Pons (tissue), 1 donor: ENCODE measurements around the gene SLC66A2.

ENCODE experiments used
- DNase-seq: peaks from one replicate; pipeline ENCODE4 v3.0.0-alpha.2; 2016; ENCODE audit warnings: low spot score

SLC66A2 gene

DNA sequence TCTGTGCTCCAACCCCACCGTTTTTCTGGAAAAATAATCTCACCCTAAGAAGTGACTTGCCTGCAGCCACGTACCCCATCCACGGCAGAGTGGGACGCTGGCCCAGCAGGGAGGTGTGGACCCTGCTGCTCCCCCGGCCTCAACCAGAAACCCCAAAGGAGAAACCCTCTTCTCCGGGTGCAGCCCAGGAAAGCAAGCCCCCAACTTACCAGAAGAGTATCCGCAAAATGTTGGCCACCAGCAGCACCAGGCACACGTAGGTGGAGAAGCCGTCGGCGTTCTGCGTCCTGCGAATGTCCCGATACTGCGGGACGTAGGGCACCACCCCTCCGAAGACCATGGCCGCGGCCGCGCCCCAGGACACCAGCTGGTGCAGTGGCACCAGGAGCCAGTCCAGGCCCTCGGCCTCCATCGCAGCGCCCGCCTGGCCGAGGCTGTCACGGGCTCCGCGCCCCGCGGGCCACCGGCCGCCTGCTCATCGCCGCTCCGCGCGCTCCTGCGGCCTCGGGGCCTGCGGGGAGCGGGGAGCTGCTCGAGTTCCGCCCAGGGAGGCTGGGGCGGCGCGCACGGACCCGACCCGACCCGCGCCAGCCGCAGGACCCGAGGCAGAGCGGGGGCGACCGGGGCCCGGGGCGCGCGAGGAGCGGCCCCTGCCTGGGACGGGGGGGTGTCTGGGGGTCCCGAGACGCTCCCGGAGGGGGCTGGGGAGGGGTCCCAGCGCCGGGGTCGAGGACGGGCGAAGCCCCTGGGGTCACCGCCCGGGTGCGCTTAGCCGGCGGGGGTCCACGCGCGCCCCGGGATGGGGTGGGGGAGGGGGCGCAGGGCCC lies 725 bp downstream of the SLC66A2 start:
- no peak for DNase-seq

DNA sequence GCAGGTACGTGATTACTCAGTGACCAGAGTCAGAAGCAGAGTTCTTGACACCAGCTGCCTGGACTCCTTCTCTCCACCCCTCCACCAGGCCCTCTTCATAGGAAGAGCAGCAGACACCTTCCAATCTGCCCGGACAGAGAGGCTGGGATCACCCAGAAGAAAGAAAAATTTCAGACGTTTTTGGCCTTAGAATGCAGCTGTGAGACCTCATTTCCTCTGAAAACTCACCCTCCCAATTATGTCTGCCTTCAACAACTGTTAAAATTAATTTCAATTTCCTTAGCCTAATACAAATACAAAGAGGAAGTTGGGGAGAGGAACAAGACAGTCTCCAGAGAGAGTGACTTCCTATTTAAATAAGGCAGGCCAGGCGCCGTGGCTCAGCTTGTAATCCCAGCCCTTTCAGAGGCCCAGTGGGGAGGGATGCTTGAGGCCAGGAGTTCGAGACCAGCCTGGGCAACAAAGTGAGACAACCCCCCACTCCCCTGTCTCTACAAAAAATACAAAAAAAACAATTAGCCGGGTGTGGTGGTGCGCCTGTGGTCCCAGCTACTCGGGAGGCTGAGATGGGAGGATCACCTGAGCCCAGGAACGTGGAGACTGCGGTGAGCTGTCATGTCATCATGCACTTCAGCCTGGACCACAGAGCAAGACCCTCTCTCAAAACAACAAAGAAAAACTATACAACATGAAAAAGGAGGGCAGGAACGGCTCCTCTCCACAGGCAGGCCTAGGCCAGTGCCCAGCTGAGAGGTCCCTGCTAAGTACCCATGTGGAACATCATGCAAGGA lies 1.6 kb downstream of the SLC66A2 start:
- peak; percentile 55 for DNase-seq

DNA sequence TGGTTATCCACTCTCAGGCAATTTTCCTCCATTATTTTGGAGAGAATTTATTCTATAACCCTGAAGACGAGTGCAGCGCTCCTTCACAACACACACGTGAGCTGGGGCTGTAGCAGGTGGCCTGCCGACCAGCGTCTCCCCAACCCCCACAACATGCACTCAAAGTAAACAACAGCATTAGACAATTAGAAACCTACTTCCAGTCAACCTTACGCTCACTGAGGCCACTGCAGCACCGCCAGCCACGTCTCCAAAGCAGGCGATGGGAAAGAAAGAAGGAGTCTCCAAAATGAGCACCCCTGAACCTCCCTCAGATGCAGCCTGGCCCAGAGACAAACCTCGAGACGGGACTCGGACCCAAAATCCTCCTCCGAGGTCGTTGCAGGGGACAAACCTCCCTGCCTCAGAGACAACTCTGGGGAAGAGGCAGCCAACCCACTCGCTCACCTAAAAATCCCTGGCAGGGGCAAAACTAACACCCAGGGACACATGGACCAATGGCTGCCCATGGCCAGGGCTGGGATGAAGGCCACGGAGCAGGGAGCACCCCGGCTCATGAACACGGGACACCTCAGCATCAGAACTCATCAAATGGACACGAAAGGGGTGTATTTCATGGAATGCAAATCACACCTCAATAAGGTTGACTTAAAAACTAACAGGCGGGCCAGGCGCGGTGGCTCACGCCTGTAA lies 2.6 kb downstream of the SLC66A2 start:
- DNase-seq: no peak

DNA sequence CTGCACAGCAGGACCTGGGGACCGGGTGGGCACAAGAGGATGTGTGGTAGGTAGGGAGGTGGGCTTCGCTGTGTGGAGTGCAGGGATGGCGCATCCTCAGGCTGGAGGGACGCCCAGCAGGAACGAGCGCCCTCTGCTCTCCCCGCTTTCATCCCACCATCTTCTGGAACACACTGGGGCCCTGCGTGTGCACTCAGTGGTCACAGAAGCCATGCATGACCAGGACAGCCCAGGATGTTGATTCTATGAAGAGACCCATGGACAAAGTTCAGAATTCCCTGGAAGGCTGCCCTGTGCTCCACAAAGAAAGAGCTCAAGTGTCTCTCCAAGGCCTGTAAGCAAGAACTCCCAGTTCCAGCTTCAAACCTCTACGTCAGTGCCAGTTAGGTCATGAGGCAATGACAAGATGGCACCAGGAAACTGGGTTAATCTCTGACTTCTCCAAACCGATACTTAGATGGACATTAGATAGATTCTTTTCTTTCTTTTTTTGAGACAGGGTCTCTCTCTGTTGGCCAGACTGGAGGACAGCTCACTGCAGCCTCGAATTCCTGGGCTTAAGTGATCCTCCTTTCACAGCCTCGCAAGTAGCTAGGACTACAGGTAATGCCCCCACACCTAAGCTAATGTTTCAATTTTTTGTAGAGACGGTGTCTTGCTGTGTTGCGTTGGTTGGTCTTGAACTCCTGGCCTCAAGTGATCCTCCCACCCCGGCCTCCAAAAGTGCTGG lies 3.4 kb downstream of the SLC66A2 start:
- DNase-seq: no peak

DNA sequence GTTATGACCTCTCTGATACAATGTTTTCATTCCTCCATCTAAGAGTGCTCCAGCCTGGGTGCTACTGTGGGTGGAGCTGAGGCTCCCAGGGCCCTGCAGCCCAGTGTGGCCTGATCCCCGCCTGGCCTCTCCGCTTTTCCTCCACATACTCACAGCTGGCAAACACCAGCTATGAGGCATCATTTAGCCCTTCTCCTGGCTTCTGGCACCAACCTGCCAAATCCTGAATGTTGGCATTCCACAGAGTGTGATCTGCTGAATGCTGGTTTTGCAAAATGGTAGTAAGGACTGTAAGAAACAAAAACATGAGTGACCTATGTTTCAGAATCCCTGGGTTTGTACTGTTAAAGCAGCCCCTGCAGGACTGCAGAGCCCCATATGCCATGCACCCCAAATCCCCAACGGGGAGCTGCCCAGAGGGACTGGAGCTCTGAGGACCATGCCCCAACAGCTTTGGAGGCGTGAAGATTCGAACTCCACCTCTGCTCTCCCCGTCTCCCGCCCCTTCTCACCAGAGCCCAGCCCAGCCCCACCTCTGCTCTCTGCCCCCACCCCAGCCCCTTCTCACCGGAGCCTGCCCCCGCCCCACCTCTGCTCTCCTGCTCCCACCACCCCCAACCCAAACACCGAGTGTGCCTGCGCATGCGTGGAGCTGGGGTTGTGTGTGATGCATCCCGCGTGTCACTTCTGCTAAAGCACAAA lies 4.2 kb downstream of the SLC66A2 start:
- no peak for DNase-seq

DNA sequence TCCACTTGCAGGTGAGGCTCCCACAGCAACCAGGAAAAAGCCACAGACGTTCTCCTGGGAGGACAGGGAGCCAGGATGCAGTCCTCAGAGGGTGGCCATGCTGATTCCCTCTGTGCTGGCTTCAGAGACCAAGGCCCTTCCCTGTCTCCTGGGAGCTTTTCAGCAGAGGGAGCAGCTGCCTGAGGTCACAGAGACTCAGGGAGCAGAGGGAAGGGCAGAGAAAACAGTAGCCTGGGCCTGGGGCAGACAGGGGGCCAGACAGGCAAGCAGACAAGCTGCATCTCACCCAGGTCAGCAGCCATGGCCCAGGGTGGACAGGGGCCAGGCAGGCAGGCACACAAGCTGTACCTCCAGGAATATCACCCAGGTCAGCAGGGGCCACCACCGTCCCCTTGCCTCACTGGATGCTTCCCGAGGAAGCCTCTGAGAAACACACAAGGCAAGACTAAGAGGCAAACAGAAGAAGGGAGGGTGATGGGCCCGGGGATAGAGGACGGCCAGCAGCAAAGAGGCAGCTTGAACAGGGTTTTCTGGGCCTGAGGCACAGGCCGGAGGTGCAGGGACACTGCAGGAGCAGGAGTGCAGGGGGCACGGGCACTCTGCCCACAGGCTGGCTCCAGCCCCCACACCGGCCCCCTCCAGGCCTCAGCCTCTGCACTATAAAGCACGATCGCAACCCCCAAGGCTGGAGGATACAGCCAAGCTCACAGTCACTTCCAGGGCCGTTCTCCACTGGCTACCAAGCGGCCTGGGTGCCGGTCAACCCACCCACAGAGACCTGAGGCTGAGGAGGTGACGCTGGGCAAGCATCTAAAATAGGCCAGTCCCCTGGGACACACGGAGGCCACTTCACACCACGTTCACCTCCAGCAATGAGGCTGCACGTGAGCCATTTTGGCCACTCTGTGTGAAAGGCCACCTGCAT lies 6.1 kb downstream of the SLC66A2 start:
- DNase-seq: no peak

DNA sequence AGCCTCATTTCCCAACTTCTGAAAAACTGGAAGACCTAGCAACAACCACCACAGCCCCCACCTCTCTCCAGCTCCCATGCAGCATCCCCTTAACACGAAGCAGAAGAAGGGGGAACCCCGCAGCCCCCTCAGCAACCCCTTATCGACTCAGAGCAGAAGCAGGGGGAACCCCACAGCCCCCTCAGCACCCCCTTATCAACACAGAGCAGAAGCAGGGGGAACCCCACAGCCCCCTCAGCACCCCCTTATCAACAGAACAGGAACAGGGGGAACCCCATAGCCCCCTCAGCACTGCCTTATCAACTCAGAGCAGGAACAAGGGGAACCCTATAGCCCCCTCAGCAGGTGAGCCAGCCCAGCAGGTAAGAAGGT lies 6.7 kb downstream of the SLC66A2 start:
- no peak for DNase-seq

DNA sequence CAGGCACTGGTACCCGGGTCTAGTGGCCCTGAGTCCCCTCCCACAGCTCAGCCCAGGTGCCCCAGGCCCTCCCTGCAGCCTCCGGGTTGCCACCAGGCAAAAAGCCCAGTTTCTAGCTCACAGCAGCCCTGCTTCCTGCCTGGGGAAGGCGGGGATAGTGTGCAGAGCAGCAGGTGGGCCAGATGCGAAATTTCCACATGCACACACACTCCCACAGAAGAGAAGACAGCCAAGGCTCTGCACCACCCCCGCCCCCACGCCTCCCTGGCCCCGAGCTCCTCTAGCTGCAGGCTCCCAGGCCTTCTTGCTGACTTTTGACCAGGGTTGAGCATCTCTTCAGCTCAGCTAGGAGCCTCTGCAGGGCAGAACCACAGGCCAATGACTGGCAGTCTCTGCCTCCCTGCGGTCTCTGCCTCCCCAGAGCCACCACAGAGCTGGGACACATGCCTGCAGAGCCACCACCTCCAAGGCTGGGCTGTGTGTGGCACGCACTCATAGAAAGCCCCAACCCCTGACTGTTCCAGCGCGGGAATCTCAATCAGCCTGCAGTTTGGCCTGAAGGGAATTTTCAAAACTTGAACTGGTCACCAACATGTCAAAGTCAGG lies 7.2 kb downstream of the SLC66A2 start:
- DNase-seq: no peak

DNA sequence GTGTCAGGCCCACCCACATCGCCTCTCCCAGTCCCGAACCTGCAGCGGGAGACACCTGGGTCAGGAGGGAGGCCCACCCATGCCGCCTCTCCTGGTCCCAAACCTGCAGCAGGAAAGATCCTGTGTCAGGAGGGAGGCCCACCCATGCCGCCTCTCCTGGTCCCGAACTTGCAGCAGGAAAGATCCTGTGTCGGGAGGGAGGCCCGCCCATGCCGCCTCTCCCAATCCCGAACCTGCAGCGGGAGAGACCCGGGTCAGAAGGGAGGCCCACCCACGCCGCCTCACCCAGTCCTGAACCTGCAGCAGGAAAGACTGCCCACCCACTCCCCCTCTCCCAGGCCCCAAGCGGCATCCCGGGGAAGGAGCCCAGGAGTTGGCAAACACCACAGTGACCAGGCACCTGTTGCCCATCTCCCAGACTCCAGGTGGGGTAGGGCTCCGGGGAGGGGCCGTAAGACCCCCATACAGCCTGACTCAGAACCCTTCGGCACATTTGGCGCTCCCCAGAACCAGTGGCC lies 7.8 kb downstream of the SLC66A2 start:
- no peak for DNase-seq

DNA sequence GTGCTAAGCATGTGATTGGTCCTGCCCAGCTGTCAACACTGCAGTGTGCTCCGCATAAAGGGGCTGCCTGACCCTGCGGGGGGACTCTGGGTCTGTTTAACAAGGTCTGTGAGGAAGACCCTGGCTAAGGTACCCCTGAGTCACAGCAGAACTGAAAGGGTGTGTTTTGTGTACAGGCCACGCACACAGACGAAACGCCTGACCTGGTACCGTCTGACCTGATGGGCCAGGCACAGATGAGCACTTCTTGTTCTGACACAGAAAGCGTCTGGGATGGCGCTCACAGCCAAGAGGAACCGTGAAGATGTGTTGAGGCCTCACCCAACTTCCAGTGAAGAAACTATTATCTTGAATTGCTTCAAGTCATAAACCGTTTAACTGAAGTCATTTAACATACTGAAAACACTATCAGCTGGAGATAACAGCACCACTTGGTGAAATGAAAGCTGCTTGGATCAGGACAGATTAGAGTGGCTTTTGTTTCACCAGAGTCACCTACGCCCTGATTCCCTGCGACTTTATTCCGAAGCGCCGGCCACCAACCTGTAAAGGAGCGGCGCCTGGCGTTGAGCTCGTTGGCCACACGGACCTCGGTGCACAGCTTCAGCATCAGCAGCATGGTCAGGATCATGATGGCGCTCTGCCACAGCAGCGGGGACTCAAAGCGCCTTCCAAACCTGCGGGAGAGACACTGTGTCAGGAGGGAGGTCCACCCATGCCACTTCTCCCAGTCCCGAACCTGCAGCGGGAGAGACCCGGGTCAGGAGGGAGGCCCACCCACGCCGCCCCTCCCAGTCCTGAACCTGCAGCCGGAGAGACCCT lies 8.5 kb downstream of the SLC66A2 start:
- DNase-seq: no peak

DNA sequence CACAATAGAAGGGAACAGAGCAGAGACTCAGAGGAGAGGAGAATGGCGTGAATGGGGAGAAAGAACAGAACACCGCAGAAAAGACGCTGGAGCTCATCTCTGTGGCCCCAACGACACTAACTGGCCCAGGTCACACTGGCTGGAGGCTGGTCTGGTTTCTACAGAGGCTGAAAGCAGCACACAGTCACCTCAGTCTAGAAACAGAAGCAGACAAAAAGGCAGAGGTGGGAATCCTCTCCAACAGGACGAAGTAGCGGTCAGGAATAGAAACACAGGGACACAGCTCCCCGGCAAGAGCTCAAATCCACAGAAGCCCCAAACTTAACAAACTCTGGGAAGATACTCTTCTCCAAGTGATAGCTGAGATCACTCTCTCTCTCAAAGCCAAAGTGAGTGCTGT lies 9.2 kb downstream of the SLC66A2 start:
- no peak for DNase-seq

DNA sequence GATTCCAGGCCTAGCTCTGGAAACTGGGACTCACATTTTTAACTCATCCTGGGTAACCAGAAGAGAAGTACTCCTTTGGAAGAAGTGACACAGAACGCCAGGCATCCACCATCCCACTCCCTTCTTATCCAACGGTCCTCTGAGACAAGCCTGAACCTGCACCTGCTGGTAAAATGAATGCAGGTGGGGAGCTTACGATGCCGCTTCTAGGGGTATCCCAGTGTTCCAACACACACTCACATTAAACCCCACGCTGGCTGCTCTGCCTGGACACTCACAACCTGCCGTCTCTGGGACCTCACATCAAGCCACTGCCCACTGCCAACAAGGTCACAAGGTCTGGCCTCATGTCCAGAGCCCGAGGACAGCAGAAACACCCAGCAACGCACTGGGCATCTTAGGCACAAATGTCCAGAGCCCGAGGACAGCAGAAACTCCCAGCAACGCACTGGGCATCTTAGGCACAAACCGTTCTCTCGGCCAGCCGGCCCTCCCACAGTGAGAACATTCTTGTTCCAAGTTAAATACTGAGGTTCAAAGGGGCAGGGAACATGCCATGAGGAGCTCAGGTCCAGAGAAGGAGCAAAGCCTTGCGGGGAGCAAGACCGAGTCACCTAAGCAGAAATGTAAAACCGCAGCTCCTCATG lies 9.9 kb downstream of the SLC66A2 start:
- DNase-seq: peak; percentile 22

DNA sequence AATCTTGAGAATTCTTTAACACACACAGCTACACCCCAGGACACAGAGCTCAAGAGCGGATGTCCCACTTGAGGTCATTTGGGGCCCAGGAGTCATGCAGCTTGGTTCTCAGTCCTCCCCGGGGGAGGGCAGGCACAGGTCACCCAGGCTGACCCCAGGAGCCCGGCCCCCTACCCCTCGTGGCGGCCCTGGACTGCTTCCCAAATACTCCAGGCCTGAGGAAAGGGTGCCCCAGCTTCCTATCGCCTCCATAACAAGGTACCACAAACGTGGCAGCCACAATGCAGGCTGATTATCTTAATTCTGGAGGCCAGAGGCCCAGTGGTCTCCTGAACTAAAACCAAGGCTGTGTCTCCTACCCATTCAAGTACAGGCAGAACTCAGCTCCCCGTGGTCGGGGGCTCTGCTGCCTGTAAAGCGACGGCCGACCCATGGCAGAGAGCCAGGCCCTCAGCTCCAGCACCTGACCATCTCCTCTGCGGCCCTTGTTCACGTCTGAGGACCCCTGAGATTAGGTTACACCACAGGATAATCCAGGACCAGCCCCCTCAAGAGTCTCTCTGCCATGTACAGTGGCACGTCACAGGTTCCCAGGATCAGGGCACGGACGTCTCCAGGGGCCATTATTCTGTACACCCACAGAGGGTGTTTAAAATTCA lies 10.5 kb downstream of the SLC66A2 start:
- DNase-seq: no peak

DNA sequence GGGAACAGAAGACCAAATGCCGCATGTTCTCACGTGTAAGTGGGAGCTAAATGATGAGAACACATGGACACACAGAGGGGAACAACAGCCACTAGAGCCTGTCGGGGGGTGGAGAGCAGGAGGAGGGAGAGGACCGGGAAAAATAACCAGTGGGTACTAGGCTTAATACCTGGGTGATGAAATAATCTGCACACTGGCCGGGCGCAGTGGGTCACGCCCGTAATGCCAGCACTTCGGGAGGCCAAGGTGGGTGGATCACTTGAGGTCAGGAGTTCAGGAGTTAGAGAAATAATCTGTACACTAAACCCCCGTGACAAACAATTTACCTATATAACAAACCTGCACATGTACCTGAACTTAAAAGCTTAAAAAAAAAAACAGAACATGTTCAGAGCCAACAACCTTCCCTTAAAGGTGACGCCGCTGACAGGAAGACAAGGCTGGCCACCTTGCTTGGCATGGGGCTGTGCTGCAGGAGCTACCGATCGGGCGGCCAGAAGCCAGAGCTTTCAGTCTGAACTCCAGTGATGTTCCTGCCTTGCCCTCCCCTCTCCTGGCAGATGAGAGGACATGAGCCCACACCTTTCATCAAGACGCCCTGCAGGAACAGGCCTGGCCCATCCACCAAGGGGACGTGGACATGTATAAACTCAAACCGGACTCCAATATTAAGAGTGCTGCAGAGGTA lies 11.2 kb downstream of the SLC66A2 start:
- no peak for DNase-seq

DNA sequence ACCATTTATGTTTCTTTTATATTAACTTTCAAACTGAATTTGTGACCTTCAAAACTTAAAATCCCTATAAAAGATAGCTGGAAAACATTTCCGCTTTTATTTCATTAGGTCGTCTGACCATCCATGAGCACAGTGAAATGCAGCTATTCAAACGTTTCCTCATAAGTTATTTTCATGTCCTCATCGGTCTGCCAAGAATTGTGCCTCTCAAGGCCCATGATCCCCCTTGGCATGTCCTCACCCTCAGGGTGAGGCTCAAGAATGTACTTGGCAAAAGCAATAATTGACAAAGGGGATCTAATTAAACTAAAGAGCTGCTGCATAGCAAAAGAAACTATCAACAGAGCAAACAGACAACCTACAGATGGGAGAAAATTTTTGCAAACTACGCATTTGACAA lies 12.4 kb downstream of the SLC66A2 start:
- no peak for DNase-seq

DNA sequence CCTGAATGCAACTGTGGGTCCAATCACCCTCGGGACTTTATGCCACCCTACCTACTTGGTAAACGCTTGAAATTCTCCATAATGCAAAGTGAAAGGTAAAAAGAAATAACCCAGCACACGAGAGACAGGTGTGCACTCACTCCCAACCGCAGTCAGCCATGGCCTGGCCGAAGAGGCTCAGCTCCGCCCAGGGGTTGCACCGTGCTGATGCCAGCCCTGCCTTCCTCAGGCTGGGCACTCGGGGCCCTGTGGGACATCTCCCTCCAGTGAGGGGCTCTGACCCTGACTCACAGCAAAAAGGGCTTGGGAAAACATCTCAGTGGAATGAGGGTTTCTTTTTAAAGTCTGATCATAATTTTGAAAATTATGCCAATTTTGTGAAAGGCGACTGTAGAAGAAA lies 13.3 kb downstream of the SLC66A2 start:
- no peak for DNase-seq
